Thoracic aorta (tissue), 2 donors: Measurements from ENCODE around the gene PHTF1. TPM values are rescaled to one million over a fixed set of nuclear protein-coding genes. Genes with fewer than 3 reads are reported as not detected.
"Not testable (repeated sequence)": the region's sequence is repeated elsewhere in the genome, so short reads cannot be mapped to it uniquely, and the experiment has no call there.

Source experiments
- ATAC-seq: fragments of 150-250 bp; one replicate; pipeline ENCODE4 v1.8.0; 2017; ENCODE audit warnings: low read depth; ENCODE audit not compliant: insufficient number of reproducible peaks, low FRiP score
- DNase-seq: peaks from one replicate; pipeline ENCODE4 v3.0.0-alpha.2; 2020; ENCODE audit warnings: low spot score
- H3K27ac ChIP-seq, 2 donors: fragments of 200-600 bp; sonication (generic); 1 replicate in 1 of 2; 2 replicates in 1 of 2; pipeline ENCODE4 v1.5.1; 2016; ENCODE audit warnings: mild to moderate bottlenecking in 2 of 2, moderate library complexity in 2 of 2
- H3K27me3 ChIP-seq: fragments of 200-600 bp; sonication (generic); replicated peaks from 2 replicates; pipeline ENCODE4 v1.6.0; 2016; ENCODE audit warnings: mild to moderate bottlenecking; ENCODE audit not compliant: insufficient read depth
- H3K36me3 ChIP-seq: fragments of 200-600 bp; sonication (generic); one replicate; pipeline ENCODE4 v1.5.1; 2016
- H3K4me1 ChIP-seq, 2 donors: fragments of 200-600 bp; sonication (generic); 1 replicate in 1 of 2; 2 replicates in 1 of 2; pipeline versions ENCODE4 v1.5.1 to v1.6.0; 2016; ENCODE audit warnings: low read depth in 2 of 2, mild to moderate bottlenecking in 1 of 2; ENCODE audit not compliant: control insufficient read depth in 1 of 2
- H3K4me3 ChIP-seq: fragments of 200-600 bp; sonication (generic); 2 replicates; pipeline ENCODE4 v1.5.1; 2016; ENCODE audit warnings: mild to moderate bottlenecking
- H3K9me3 ChIP-seq: fragments of 200-600 bp; sonication (generic); 2 replicates; pipeline ENCODE4 v1.5.1; 2016
- total RNA-seq, 2 donors: library from RNA; depleted of rRNA; stranded (reverse); fragments of >200 nt; gene quantifications; one replicate each; pipeline versions ENCODE4 v1.1.0 to v1.2.3, GENCODE V29; 2016
- TF ChIP-seq, protein P1 (sequence below): fragments of 200-600 bp; sonication (generic); IDR thresholded peaks from one replicate; pipeline ENCODE4 v1.5.1; 2019; ENCODE audit warnings: antibody characterized with exemption

The PHTF1 gene
- total RNA-seq, 2 donors from 2014 or later, result 21.2 to 21.3 TPM

DNA sequence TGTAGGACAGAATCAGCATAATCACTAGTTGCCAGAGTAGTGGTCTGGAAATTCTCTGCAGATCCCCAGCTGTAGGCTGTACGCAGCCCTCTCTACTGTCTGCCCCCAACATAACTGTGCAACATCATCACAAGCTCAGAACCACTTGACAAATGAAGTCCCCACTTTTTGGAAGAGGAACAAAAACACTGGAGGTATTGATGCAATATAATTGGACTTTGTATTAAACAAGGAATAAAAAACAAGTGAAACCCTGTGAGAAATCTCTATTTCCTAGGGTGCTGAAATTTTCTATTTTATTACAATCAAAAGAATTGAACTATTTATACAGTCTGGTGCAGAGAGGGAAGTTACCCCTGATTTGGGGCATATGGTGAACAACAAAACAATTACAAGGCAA, 15.2 kb downstream of the PHTF1 start:
- no peak for DNase-seq

DNA sequence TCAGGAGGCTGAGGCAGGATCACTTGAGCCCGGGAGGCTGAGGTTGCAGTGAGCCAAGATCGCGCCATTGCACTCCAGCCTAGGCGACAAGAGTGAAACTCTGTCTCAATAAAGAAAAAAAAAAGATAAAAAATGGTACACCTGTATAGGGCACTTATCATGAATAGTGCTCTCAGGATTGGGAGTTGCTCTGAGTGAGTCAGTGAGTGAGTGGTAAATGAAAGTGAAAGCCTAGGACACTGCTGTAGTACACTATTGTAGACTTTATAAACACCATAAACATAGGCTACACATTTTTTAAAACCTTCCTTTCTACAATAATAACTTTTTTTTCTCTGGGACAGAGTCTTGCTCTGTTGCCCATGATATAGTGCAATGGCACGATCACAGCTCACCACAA, 16.8 kb downstream of the PHTF1 start:
- Histone ChIP-seq H3K9me3 (no peaks in the 10 kb centered on the region), H3K27me3 (no peaks in the 10 kb centered on the region), H3K4me3 (no peak overlapping the region), H3K27ac (no peak overlapping the region), H3K36me3 (no peaks in the 10 kb centered on the region), H3K4me1 (no peaks in the 10 kb centered on the region)
- no peak for DNase-seq
- ATAC-seq, result no peak
- TF ChIP-seq, protein P1, sequence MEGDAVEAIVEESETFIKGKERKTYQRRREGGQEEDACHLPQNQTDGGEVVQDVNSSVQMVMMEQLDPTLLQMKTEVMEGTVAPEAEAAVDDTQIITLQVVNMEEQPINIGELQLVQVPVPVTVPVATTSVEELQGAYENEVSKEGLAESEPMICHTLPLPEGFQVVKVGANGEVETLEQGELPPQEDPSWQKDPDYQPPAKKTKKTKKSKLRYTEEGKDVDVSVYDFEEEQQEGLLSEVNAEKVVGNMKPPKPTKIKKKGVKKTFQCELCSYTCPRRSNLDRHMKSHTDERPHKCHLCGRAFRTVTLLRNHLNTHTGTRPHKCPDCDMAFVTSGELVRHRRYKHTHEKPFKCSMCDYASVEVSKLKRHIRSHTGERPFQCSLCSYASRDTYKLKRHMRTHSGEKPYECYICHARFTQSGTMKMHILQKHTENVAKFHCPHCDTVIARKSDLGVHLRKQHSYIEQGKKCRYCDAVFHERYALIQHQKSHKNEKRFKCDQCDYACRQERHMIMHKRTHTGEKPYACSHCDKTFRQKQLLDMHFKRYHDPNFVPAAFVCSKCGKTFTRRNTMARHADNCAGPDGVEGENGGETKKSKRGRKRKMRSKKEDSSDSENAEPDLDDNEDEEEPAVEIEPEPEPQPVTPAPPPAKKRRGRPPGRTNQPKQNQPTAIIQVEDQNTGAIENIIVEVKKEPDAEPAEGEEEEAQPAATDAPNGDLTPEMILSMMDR, result no peak

More for the DNA sequence above, 15.2 kb downstream of the PHTF1 start:
- no peaks in the 10 kb centered on the region for H3K4me1 ChIP-seq
- TF ChIP-seq, protein P1, result no peak
- H3K9me3 ChIP-seq, result no peaks in the 10 kb centered on the region
- no peaks in the 10 kb centered on the region for H3K27me3 ChIP-seq
- no peak overlapping the region for H3K27ac ChIP-seq
- peaks cover under 1% of the 10 kb centered on the region for H3K36me3 ChIP-seq
- no peak for ATAC-seq
- H3K4me3 ChIP-seq, result no peak overlapping the region

DNA sequence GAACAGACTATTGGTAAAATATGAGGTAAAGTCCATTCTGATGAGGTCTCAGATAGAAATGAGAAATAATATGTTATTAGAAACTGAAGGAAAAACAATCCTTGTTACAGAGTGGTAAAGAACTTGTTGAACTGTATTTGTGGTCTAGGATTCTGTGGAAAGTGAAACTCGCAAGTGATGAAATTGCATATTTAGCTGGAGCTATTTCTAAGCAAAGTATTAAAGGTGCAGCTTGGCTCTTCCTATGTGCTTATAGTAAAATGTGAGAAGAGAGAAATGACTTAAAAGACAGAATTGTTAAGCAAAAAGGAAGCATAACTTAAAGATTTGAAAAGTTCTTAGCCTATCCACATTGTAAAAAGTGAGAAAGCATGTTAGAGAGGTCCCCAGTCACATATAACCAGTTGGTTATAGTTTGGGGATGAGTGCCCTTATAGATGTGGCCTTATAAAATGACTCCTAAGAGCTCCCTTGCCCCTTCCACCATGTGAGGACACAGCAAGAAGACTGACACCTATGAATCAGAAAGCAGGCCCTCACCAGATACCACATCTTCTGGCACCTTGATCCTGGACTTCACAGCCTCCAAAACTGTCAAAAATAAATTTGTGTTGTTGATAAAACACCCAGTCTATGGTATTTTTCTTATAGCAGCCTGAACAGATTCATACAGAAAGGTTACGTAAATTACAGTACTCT, 24.8 kb downstream of the PHTF1 start:
- peaks cover 5% of the 10 kb centered on the region for H3K36me3 ChIP-seq
- TF ChIP-seq, protein P1, result no peak
- ATAC-seq, result no peak

DNA sequence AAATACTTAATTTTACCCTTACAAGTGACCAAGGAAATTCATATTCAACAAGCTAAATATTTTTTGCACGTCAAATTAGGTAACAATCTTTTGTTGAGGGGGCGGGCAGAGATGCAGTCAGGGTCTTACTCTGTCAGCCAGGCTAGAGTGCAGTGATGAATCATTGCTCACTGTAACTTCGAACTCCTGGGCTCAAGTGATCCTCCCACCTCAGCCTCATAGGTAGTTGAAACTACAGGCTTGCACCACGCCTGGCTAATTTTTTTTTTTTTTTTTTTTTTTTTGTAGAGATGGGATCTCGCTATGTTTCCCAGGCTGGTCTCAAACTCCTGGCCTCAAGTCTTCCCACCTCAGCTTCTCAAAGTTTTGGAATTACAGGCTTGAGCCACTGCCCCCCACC, 26.5 kb downstream of the PHTF1 start:
- Histone ChIP-seq H3K36me3 (peaks cover 5% of the 10 kb centered on the region), H3K9me3 (no peaks in the 10 kb centered on the region), H3K27ac (no peak overlapping the region), H3K4me1 (no peaks in the 10 kb centered on the region), H3K4me3 (no peak overlapping the region), H3K27me3 (no peaks in the 10 kb centered on the region)
- TF ChIP-seq, protein P1, result no peak
- ATAC-seq, result no peak
- no peak for DNase-seq

More for the DNA sequence above, 24.8 kb downstream of the PHTF1 start:
- Histone ChIP-seq H3K9me3 (no peaks in the 10 kb centered on the region), H3K4me1 (no peaks in the 10 kb centered on the region), H3K4me3 (no peak overlapping the region), H3K27me3 (no peaks in the 10 kb centered on the region), H3K27ac (no peak overlapping the region)
- no peak for DNase-seq

DNA sequence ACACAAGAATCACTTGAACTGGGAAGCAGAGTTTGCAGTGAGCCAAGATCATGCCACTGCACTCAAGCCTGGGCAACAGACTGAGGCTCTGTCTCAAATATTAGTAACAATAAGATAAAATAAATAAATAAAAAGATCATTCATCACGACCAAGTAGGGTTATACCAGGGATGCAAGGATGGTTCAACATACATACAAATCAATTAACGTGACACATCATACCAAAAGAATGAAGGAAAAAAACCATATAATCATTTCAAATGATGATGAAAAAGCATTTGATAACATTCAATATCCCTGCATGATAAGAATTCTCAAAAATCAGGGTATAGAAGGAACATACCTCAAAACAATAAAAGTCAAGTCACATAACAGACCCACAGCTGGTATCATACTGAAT, 38.3 kb downstream of the PHTF1 start:
- Histone ChIP-seq H3K4me1 (no peaks in the 10 kb centered on the region), H3K4me3 (no peak overlapping the region), H3K27me3 (no peaks in the 10 kb centered on the region), H3K36me3 (peaks cover 13% of the 10 kb centered on the region), H3K27ac (no peak overlapping the region), H3K9me3 (no peaks in the 10 kb centered on the region)
- ATAC-seq (no peak), DNase-seq (no peak)
- TF ChIP-seq, protein P1, result no peak

DNA sequence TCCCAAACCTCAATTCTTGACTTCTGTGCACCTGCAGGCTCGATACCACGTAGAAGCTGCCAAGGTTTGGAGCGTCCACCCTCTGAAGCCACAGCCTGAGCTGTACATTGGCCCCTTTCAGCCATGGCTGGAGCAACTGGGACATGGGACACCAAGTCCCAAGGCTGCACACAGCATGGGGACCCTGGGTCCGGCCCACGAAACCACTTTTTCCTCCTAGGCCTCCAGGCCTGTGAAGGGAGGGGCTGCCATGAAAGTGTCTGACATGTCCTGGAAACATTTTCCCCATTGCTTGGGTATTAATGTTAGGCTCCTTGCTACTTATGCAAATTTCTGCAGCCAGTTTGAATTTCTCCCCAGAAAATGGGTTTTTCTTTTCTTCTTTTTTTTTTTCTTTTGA, 40.7 kb downstream of the PHTF1 start:
- H3K4me1 ChIP-seq, H3K4me3 ChIP-seq, H3K27ac ChIP-seq, H3K27me3 ChIP-seq, H3K9me3 ChIP-seq, DNase-seq, ATAC-seq: not testable (repeated sequence)
- peaks cover 16% of the 10 kb centered on the region for H3K36me3 ChIP-seq

DNA sequence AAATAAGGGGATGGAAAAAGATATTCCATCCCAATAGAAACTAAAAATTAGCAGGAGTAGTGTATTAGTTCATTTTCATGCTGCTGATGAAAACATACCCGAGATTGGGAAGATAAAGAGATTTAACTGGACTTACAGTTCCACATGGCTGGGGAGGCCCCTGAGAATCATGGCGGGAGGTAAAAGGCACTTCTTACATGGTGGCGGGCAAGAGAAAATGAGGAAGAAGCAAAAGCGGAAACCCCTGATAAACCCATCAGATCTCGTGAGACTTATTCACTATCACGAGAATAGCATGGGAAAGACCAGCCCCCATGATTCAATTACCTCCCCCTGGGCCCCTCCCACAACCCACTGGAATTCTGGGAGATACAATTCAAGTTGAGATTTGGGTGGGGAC, 41.8 kb downstream of the PHTF1 start:
- H3K27me3 ChIP-seq, H3K27ac ChIP-seq, H3K4me1 ChIP-seq, H3K9me3 ChIP-seq, ATAC-seq, H3K4me3 ChIP-seq, DNase-seq: not testable (repeated sequence)
- peaks cover 16% of the 10 kb centered on the region for H3K36me3 ChIP-seq
